Endodermal cell (in vitro differentiated cells): ENCODE results near the gene PTPRK. TPM values are rescaled to one million over a fixed set of nuclear protein-coding genes. Genes with fewer than 3 reads are reported as not detected.
A peak's percentile ranks its signal among the peaks of the same experiment; 100 is the strongest.

Experiments
- DNase-seq: peaks from one replicate; pipeline ENCODE4 v3.0.0-alpha.2; 2017
- H3K27ac ChIP-seq: 2 replicates; pipeline ENCODE4 v1.5.1; 2013; ENCODE audit warnings: mild to moderate bottlenecking, low read depth, low read length, moderate library complexity
- H3K27me3 ChIP-seq: 2 replicates; pipeline ENCODE4 v1.6.1; 2013; ENCODE audit warnings: mild to moderate bottlenecking, low read length, moderate library complexity; ENCODE audit not compliant: insufficient read depth, control insufficient read depth, poor library complexity, severe bottlenecking
- H3K36me3 ChIP-seq: 2 replicates; pipeline ENCODE4 v1.7.0; 2013; ENCODE audit warnings: mild to moderate bottlenecking, low read length, moderate library complexity; ENCODE audit not compliant: control insufficient read depth, insufficient read depth
- H3K4me1 ChIP-seq: one replicate; pipeline ENCODE4 v1.7.0; 2013; ENCODE audit warnings: low read length; ENCODE audit not compliant: control insufficient read depth, insufficient read depth
- H3K4me3 ChIP-seq: 2 replicates; pipeline ENCODE4 v1.5.1; 2013; ENCODE audit warnings: mild to moderate bottlenecking, low read length, moderate library complexity
- H3K9ac ChIP-seq: 2 replicates; pipeline ENCODE4 v1.6.1; 2013; ENCODE audit warnings: mild to moderate bottlenecking, low read length, moderate library complexity; ENCODE audit not compliant: poor library complexity, severe bottlenecking; ENCODE audit errors: extremely low read depth
- H3K9me3 ChIP-seq: 2 replicates; pipeline ENCODE4 v1.6.1; 2013; ENCODE audit warnings: mild to moderate bottlenecking, low read length, moderate library complexity; ENCODE audit not compliant: control insufficient read depth
- H3K27ac Mint-ChIP-seq: 2 replicates; pipeline ENCODE4 v1.8.0; 2020; ENCODE audit warnings: mixed read lengths
- H3K27me3 Mint-ChIP-seq: 2 replicates; pipeline ENCODE4 v1.8.0; 2021; ENCODE audit warnings: mild to moderate bottlenecking, mixed read lengths; ENCODE audit not compliant: insufficient read depth
- H3K36me3 Mint-ChIP-seq: 2 replicates; pipeline ENCODE4 v1.8.0; 2020; ENCODE audit warnings: low read depth, mixed read lengths
- H3K4me1 Mint-ChIP-seq: 2 replicates; pipeline ENCODE4 v1.8.0; 2020; ENCODE audit warnings: mixed read lengths
- H3K4me3 Mint-ChIP-seq: 2 replicates; pipeline ENCODE4 v1.8.0; 2020; ENCODE audit warnings: mild to moderate bottlenecking, moderate library complexity, mixed read lengths
- H3K9me3 Mint-ChIP-seq: 2 replicates; pipeline ENCODE4 v1.8.0; 2020; ENCODE audit warnings: mild to moderate bottlenecking, mixed read lengths
- CTCF ChIP-seq: fragments of 200-600 bp; sonication (generic); conservative IDR thresholded peaks from 2 replicates; pipeline ENCODE4 v1.5.0; 2021; ENCODE audit warnings: antibody characterized with exemption, mild to moderate bottlenecking
- WGBS, 2 experiments: methylation state at CpG; one replicate each; pipeline versions ENCODE4 v1.1.5 to v1.1.7; 2013; ENCODE audit warnings: missing lambda C conversion rate in 2 of 2, mixed read lengths in 1 of 2; ENCODE audit not compliant: insufficient coverage in 1 of 2, insufficient read length in 1 of 2; 5-methylcytosine and 5-hydroxymethylcytosine counted together
- total RNA-seq, 2 donors: library from RNA; stranded (reverse); fragmentation: NEBNext Ultra II Directional in 1 of 2; extraction: Animal tissue kit (Norgen Biotek cat#: 25700) in 1 of 2; gene quantifications; 2 replicates in 1 of 2; 3 replicates in 1 of 2; pipeline ENCODE4 v1.2.1, GENCODE V29; 2021

PTPRK gene
- total RNA-seq, 2 donors from 2014 or later: 46.4 to 57.6 TPM

- no peak overlapping the region for H3K27ac Mint-ChIP-seq
- Histone ChIP-seq H3K27ac (no peak overlapping the region), H3K36me3 (peaks cover 11% of the 10 kb centered on the region), H3K4me1 (peaks cover 2% of the 10 kb centered on the region), H3K27me3 (no peaks in the 10 kb centered on the region), H3K9me3 (no peaks in the 10 kb centered on the region), H3K9ac (no peak overlapping the region), H3K4me3 (no peak overlapping the region)
- H3K4me3 Mint-ChIP-seq: no peak overlapping the region
- H3K4me1 Mint-ChIP-seq: peaks cover 21% of the 10 kb centered on the region
- no peaks in the 10 kb centered on the region for H3K9me3 Mint-ChIP-seq
- H3K27me3 Mint-ChIP-seq: no peaks in the 10 kb centered on the region
- peaks cover 5% of the 10 kb centered on the region for H3K36me3 Mint-ChIP-seq
- no peak for TF ChIP-seq CTCF
- no peak for DNase-seq
Measured at GRCh38 chr6:128179876-128180438, 340.4 kb downstream of the PTPRK start.

GRCh38 chr6:128174724-128175123 is 345.7 kb downstream of the PTPRK start:
- no peak for TF ChIP-seq CTCF
- Mint-ChIP-seq H3K36me3 (no peaks in the 10 kb centered on the region), H3K4me3 (no peak overlapping the region), H3K27me3 (no peaks in the 10 kb centered on the region), H3K9me3 (no peaks in the 10 kb centered on the region), H3K4me1 (peaks cover 15% of the 10 kb centered on the region), H3K27ac (no peak overlapping the region)
- Histone ChIP-seq H3K36me3 (no peaks in the 10 kb centered on the region), H3K9me3 (no peaks in the 10 kb centered on the region), H3K4me1 (no peaks in the 10 kb centered on the region), H3K27ac (no peak overlapping the region), H3K27me3 (no peaks in the 10 kb centered on the region), H3K4me3 (no peak overlapping the region), H3K9ac (no peak overlapping the region)
- DNase-seq: no peak

GRCh38 chr6:128172752-128173682 is 347.4 kb downstream of the PTPRK start:
- peak; percentile 32 for TF ChIP-seq CTCF
- Histone ChIP-seq H3K9me3 (no peaks in the 10 kb centered on the region), H3K4me1 (no peaks in the 10 kb centered on the region), H3K27ac (no peak overlapping the region), H3K27me3 (no peaks in the 10 kb centered on the region), H3K9ac (no peak overlapping the region), H3K4me3 (no peak overlapping the region), H3K36me3 (no peaks in the 10 kb centered on the region)
- Mint-ChIP-seq H3K27me3 (no peaks in the 10 kb centered on the region), H3K4me1 (peaks cover 15% of the 10 kb centered on the region), H3K9me3 (no peaks in the 10 kb centered on the region), H3K27ac (no peak overlapping the region), H3K36me3 (no peaks in the 10 kb centered on the region), H3K4me3 (no peak overlapping the region)
- no peak for DNase-seq
- WGBS, 2 experiments: 98% methylated on average over 3 of the region's 4 CpGs; no CpG with 5 or more reads in 1 of the 2 experiments
